ENCODE measurements around the gene PANK3.
"Not testable (repeated sequence)": the region's sequence is repeated elsewhere in the genome, so short reads cannot be mapped to it uniquely, and the experiment has no call there.

PANK3 gene

GRCh38 chr5:168578538-168579487 lies at the start of gene PANK3:
PANK3 (minus strand) TSS chr5:168579368; CDS start chr5:168579283, 85 bp downstream.
- no peak for DNase-seq

GRCh38 chr5:168624850-168625364 lies 45.7 kb upstream of the PANK3 start:
- DNase-seq = no peak

GRCh38 chr5:168620807-168621206 lies 41.6 kb upstream of the PANK3 start:
- no peak for DNase-seq

GRCh38 chr5:168614661-168615060 lies 35.5 kb upstream of the PANK3 start:
- DNase-seq = no peak

DNA sequence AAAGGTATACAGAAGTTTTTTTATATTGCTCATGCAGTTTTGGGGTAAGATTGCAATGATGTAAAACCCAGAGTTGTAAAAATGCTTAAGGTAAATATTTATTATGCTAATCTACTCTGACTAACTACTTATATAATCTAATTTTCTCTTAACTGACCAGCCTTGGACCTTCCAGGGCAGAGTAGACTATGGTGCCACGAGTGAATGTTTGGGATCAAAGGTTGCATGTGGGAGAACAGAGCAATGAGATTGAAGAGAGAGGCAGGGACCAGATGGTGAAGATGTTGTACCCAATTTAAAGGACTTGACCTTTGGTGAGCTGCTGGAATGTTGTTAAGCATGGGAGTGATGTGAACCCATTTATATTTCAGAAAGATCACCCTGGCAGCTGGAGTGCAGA lies 34.8 kb upstream of the PANK3 start:
- DNase-seq = no peak

GRCh38 chr5:168613396-168613795 lies 34.2 kb upstream of the PANK3 start:
- no peak for DNase-seq

- DNase-seq = no peak
These were observed 33.8 kb upstream of the PANK3 start for GRCh38 chr5:168612996-168613395.

DNA sequence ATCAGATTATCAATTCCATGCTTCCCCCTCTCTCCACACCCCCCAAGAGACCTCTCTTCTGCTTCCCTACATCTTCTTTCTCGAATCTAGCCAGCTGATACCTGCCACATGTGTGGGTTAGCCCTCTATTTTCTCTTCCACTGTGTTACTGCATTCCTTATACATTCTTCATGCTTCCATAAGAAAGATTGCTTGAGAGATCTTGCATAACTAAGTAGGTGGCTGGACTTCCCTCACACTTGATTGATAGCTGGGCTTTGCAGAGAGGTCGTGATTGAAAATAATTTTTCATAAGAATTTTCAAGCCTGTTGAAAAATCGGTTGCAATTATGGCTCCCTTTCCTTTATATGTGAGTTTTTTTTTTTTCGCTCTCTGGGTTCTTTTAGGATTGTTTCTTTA lies 33.0 kb upstream of the PANK3 start:
- DNase-seq = no peak

DNA sequence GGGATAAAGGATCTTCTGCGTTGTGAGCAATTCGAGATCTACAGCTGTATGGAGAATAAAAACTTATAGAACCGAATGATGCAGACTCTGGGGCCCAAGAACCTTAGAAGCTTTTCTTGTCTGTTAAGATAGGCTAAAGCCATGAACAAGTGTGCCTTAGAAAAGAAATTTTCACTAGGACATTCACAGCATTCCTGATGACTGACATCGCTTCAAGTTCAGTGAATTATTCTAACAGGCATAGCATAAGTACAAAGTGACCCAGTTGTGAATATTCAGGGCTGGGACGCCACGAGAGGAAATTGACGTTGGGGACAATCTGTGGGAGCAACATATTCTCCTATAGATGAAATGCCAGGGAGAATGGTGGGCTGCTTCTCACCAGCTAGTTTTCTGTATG lies 32.0 kb upstream of the PANK3 start:
- no peak for DNase-seq

- no peak for DNase-seq
These were observed 30.8 kb upstream of the PANK3 start for GRCh38 chr5:168609806-168610482.

- no peak for DNase-seq
These were observed 29.7 kb upstream of the PANK3 start for GRCh38 chr5:168608821-168609220.

- DNase-seq = no peak
These were observed 29.2 kb upstream of the PANK3 start for GRCh38 chr5:168608386-168608785.

DNA sequence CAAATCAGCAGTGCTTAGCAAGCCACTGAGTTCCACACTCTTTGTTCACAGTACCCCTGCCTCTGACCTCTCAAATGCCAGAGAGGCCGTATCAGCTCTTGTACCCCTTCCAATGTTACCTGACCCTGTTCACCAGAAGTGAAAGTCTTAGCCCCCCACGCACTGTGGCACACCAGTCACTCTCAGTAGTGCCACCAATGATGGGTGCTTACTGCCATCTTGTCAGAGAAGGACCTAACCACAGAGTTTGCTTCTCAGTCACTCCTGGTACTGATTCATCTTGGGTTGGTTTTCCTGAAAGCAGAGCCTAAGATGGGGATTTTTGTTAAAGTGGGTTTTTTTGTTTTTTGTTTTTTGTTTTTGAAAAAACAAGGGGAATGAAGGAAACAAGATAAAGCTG lies 28.8 kb upstream of the PANK3 start:
- no peak for DNase-seq

DNA sequence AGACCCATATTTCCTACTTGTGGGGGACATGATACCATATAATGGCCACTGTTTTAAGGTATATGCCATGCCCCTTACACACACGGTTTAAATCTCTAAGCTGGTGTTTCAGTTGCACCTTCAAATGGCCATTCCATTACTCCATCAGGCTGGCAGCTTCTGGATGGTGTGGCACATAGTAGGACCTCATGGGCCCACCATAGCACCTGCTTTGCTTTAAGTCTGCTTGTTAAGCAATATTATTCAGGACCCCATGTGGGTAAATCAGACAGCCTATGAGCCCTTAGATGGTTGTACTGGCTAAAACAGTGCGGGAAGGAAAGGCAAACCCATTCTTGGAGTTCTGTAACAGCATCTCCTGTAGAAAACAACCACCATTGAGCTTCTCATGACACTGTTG lies 27.4 kb upstream of the PANK3 start:
- DNase-seq = no peak

- DNase-seq = no peak
These were observed 25.3 kb upstream of the PANK3 start for GRCh38 chr5:168604436-168604835.

DNA sequence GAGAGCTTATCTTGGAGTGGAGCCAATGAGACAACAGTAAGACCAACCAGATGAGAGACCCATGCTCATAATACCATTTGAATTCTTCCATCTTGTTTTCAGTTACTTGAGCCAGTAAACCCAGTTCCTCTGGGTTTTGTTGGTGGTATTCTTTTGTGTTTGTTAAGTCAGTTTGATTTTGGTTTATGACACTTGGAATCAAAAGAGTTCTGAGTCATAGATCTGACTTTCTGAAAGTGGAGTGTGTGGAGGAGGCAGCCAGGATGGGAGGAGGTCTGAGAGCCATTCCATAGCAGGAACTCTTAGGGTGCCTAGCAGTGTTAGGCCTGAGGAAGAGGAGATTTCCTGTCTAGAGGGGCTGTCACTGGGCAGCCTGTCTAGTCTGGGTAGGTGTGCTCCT lies 24.6 kb upstream of the PANK3 start:
- no peak for DNase-seq

GRCh38 chr5:168602517-168602916 lies 23.3 kb upstream of the PANK3 start:
- no peak for DNase-seq

- no peak for DNase-seq
These were observed 22.8 kb upstream of the PANK3 start for GRCh38 chr5:168601972-168602371.

DNA sequence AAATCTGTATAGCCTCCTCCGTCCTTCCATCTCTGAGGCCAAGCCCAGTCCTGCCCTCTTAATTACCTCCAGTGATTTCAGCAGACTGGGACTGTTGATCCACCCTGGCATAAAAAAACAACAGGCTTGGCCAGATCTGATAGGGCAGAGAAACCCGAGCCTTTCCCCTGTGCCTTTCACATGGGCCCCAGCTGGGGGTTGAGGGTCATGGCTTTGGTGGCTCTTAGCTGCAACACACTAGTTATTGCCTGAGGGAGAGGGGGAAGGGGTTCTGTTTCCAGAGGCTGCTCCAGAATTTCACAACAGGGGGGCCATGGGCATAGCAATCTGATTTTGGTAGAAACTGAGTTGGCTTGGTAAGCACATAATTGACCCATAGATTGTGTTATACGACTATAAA lies 21.2 kb upstream of the PANK3 start:
- no peak for DNase-seq

DNA sequence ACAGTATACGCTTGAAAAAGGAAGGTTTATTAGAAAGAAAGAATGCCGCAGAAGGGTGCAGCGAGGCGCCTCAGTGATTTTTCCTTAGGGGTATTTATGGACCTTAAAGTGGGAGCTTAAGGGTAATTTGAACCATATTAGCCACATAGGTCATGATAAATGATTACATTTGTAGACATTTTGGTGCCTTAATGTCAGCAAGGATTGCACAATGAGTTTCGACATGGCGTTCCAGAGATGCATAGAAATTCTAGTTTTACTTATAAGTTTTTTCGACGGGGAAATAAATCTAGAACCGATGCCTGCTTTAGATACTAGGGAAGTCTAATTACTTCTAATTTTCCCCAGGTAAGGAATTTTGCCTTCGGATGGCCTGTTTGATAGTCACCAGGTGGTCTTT lies 20.7 kb upstream of the PANK3 start:
- DNase-seq = no peak

DNA sequence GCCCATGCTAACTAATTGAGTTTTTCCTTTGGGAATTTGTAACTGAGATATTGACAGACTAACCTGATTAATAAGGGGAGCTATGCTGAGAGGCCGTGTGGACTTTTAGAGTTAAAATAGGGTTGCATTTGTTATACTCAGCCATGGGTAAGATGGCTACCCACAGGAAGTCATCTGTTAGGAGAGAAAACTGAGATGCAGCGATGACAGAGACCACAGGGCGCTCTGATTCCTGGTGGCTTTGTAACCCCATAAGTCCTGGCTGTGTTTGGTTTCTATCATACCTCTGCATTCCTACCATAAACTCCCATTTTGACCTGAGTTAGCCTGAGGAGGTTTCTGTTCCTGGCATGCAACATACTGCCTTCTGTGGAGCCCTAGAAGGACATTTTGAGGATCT lies 19.5 kb upstream of the PANK3 start:
- no peak for DNase-seq

- DNase-seq = no peak
These were observed 17.8 kb upstream of the PANK3 start for GRCh38 chr5:168596927-168597326.

- not testable (repeated sequence) for DNase-seq
These were observed 17.0 kb upstream of the PANK3 start for GRCh38 chr5:168596122-168596521.

- no peak for DNase-seq
These were observed 12.8 kb upstream of the PANK3 start for GRCh38 chr5:168592014-168592368.

All from stimulated activated naive CD4-positive, alpha-beta T cell treated with Interleukin-2 at 50 U/mL for 16 hours (primary cell).